PC-3 (cell line): Measurements from ENCODE around the gene LLGL2. TPM values are rescaled to one million over a fixed set of nuclear protein-coding genes. Genes with fewer than 3 reads are reported as not detected.

Experiments
- ATAC-seq: fragments of 200-7000 bp; cut with Tn5 transposase; 2 replicates; pipeline ENCODE4 v1.9.1; 2020; ENCODE audit warnings: mild to moderate bottlenecking, moderate library complexity
- BruUV-seq: library from RNA; stranded (reverse); fragments of 400-500 nt; replicated peaks from 2 replicates; lab custom pipeline; 2021; lab: Mats Ljungman, UMichigan
- CTCF ChIA-PET: fragments of 300-600 bp; sonication (Branson Sonifier 250); formaldehyde crosslinking; loops from one replicate; lab custom pipeline; 2022; ENCODE audit warnings: antibody characterized with exemption; lab: Charles Lee
- POLR2A ChIA-PET: fragments of 300-600 bp; sonication (Branson Sonifier 250); formaldehyde crosslinking; loops from one replicate; lab custom pipeline; 2022; ENCODE audit warnings: antibody characterized with exemption; ENCODE audit not compliant: unreplicated experiment; lab: Charles Lee
- DNase-seq: peaks from one replicate; pipeline ENCODE4 v3.0.0-alpha.2; 2015
- H2AFZ ChIP-seq: fragments of 300-600 bp; sonication (generic); 2 replicates; pipeline ENCODE4 v1.6.0; 2016; ENCODE audit warnings: antibody characterized with exemption, low read length
- H3F3A ChIP-seq: fragments of 300-600 bp; sonication (generic); one replicate; pipeline ENCODE4 v1.6.0; 2017; ENCODE audit warnings: antibody characterized with exemption, low read length, control low read depth, mild to moderate bottlenecking; ENCODE audit not compliant: unreplicated experiment
- H3K27ac ChIP-seq: fragments of 300-600 bp; sonication (generic); 2 replicates; pipeline ENCODE4 v1.5.1; 2016; ENCODE audit warnings: mild to moderate bottlenecking, low read length
- H3K27me3 ChIP-seq: fragments of 300-600 bp; sonication (generic); 2 replicates; pipeline ENCODE4 v1.6.1; 2016; ENCODE audit warnings: low read length, mixed read lengths
- H3K36me3 ChIP-seq: fragments of 300-600 bp; sonication (generic); 2 replicates; pipeline ENCODE4 v1.6.1; 2016; ENCODE audit warnings: low read depth, mixed run types, low read length, mixed read lengths
- H3K4me1 ChIP-seq: fragments of 300-600 bp; sonication (generic); 2 replicates; pipeline ENCODE4 v1.5.1; 2016; ENCODE audit warnings: low read length; ENCODE audit not compliant: insufficient read depth
- H3K4me2 ChIP-seq: fragments of 300-600 bp; sonication (generic); 2 replicates; pipeline ENCODE4 v1.6.0; 2016; ENCODE audit warnings: low read length
- H3K4me3 ChIP-seq: fragments of 300-600 bp; sonication (generic); 2 replicates; pipeline ENCODE4 v1.5.1; 2016; ENCODE audit warnings: mild to moderate bottlenecking, low read length, mixed read lengths
- H3K79me2 ChIP-seq: fragments of 300-600 bp; sonication (generic); 2 replicates; pipeline ENCODE4 v1.6.1; 2017; ENCODE audit warnings: low read length, mixed read lengths
- H3K9ac ChIP-seq: fragments of 300-600 bp; sonication (generic); 2 replicates; pipeline ENCODE4 v1.6.0; 2016; ENCODE audit warnings: mild to moderate bottlenecking, low read length
- H3K9me2 ChIP-seq: fragments of 300-600 bp; sonication (generic); replicated peaks from 2 replicates; pipeline ENCODE4 v1.6.1; 2016; ENCODE audit warnings: mixed run types, low read length, mixed read lengths
- H3K9me3 ChIP-seq: fragments of 300-600 bp; sonication (generic); 2 replicates; pipeline ENCODE4 v1.6.1; 2016; ENCODE audit warnings: low read length, mixed read lengths
- H4K20me1 ChIP-seq: fragments of 300-600 bp; sonication (generic); 2 replicates; pipeline ENCODE4 v1.6.1; 2016; ENCODE audit warnings: low read length, mixed read lengths
- EZH2 ChIP-seq: fragments of 300-600 bp; sonication (generic); IDR thresholded peaks from one replicate; pipeline ENCODE4 v1.6.1; 2017; ENCODE audit warnings: antibody characterized with exemption, mild to moderate bottlenecking, low read length; ENCODE audit not compliant: unreplicated experiment
- EZH2phosphoT487 ChIP-seq: fragments of 300-600 bp; sonication (generic); IDR thresholded peaks from 2 replicates; pipeline ENCODE4 v1.6.1; 2018; ENCODE audit warnings: mild to moderate bottlenecking, antibody characterized with exemption, low read length, borderline replicate concordance
- intact Hi-C: fragments of 100-400 bp; cut with micrococcal nuclease; formaldehyde crosslinking; loops from 2 replicates; pipeline ENCODE4 v1.9.0; 2023
- total RNA-seq: library from RNA; depleted of rRNA; stranded (reverse); fragments of >200 nt; gene quantifications from 2 replicates; pipeline ENCODE4 v1.2.3, GENCODE V29; 2014
- TF ChIP-seq, protein P1 (sequence below): fragments of 300-600 bp; sonication (generic); conservative IDR thresholded peaks from 2 replicates; pipeline ENCODE4 v1.5.1; 2017; ENCODE audit warnings: antibody characterized with exemption, low read depth, mild to moderate bottlenecking, low read length

Gene LLGL2
- total RNA-seq, 1 experiment from 2014 or later = 92.9 TPM

DNA sequence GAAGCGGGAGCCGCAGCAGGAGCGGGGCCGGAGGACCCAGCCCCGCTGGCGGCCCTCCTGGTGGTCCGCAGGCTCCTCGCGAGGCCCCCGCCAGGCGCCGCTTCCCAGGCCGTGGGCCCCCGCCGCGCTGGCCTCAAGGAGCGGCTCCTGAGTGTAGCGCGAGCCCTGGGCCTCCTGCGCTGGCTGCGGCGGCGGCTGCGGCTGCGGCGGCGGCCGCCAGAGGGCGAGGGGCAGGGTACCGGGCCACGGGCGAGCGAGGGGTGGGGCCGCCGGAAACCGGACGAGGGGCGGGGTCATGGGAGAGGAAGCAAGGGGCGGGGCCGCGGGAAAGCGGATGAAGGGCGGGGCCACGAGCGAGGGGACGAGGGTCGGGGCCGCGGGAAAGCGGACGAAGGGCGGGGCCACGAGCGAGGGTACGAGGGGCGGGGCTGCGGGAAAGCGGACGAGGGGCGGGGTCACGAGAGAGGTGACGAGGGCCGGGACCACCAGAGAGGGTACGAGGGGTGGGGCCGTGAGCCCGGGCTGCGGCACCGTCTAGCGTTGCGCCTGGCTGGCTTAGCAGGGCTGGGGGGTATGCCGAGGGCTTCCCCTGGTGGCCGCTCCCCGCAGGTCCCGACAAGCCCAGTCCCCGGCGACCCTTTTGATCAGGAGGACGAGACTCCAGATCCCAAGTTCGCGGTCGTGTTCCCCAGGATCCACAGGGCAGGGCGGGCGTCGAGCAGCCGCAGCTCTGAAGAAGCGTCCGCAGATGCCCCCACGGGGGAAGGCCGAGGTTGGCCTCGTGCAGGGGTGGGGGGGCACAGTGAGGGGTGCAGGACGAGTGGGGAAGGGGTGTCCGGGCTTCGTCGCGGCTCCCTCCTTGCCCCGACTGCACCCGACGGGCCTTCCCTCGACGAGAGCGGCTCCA lies 63.8 kb downstream of the LLGL2 start:
- no peaks in the 10 kb centered on the region for H3K9me2 ChIP-seq
- H3K27me3 ChIP-seq = no peaks in the 10 kb centered on the region
- H3K36me3 ChIP-seq = no peaks in the 10 kb centered on the region
- H3F3A ChIP-seq = no peaks in the 10 kb centered on the region
- DNase-seq (peak; percentile 94), ATAC-seq (peak; percentile 94)
- H2AFZ ChIP-seq = peak overlapping the region; percentile 88
- intact Hi-C loops = loop anchor here (1.0 to 10.0 kb wide), 4 partner anchors 44 to 164 kb away; partner anchors contain the start of genes CASKIN2 and SMIM5
- no peaks in the 10 kb centered on the region for H4K20me1 ChIP-seq
- no peaks in the 10 kb centered on the region for H3K9me3 ChIP-seq
- no peak for TF ChIP-seq EZH2
- TF ChIP-seq, protein P1, sequence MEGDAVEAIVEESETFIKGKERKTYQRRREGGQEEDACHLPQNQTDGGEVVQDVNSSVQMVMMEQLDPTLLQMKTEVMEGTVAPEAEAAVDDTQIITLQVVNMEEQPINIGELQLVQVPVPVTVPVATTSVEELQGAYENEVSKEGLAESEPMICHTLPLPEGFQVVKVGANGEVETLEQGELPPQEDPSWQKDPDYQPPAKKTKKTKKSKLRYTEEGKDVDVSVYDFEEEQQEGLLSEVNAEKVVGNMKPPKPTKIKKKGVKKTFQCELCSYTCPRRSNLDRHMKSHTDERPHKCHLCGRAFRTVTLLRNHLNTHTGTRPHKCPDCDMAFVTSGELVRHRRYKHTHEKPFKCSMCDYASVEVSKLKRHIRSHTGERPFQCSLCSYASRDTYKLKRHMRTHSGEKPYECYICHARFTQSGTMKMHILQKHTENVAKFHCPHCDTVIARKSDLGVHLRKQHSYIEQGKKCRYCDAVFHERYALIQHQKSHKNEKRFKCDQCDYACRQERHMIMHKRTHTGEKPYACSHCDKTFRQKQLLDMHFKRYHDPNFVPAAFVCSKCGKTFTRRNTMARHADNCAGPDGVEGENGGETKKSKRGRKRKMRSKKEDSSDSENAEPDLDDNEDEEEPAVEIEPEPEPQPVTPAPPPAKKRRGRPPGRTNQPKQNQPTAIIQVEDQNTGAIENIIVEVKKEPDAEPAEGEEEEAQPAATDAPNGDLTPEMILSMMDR = peak; percentile 69
- no peak for TF ChIP-seq EZH2phosphoT487
- H3K4me1 ChIP-seq = peaks cover 10% of the 10 kb centered on the region
- peak overlapping the region; percentile 88 for H3K4me2 ChIP-seq
- peak overlapping the region; percentile 65 for H3K4me3 ChIP-seq
- H3K79me2 ChIP-seq = no peaks in the 10 kb centered on the region
- no peak overlapping the region for H3K27ac ChIP-seq
- CTCF ChIA-PET = interaction anchor here (0.8 kb wide), 1 partner anchor 63 kb away, joined by 7 read pairs; no protein-coding TSS in a partner anchor
- POLR2A ChIA-PET = no interaction called here
- TSS peak; percentile 49 for BruUV-seq
- peak overlapping the region; percentile 36; the same call in 1 of the 2 replicates for H3K9ac ChIP-seq

DNA sequence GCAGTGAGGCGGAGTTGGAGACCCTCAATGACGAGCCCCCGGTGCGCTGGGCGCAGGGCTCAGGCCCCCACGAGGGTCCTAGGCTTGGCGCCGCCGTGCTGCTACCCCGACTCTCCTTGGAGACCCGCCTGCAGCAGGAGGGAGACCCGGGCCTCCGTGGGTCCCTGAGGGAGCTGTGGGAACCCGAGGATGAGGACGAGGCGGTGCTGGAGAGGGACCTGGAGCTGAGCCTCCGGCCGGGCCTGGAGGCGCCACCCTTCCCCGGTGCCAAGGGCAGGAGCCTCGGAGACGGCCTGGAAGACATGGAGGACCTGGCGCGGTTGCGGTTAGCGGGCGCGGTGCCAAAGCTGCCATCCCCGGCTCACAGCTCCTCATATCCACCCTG lies 64.4 kb downstream of the LLGL2 start:
- Histone ChIP-seq H3K9me3 (no peaks in the 10 kb centered on the region), H3K27me3 (no peaks in the 10 kb centered on the region), H3K79me2 (no peaks in the 10 kb centered on the region), H3K36me3 (no peaks in the 10 kb centered on the region), H4K20me1 (no peaks in the 10 kb centered on the region), H3K4me3 (peak overlapping the region; percentile 65; the same call in 1 of the 2 replicates), H2AFZ (peak overlapping the region; percentile 88), H3K9me2 (no peaks in the 10 kb centered on the region), H3K4me2 (peak overlapping the region; percentile 88), H3K27ac (no peak overlapping the region), H3K9ac (peak overlapping the region; percentile 36; the same call in 1 of the 2 replicates), H3F3A (no peaks in the 10 kb centered on the region), H3K4me1 (peaks cover 10% of the 10 kb centered on the region)
- POLR2A ChIA-PET = no interaction called here
- DNase-seq = no peak
- BruUV-seq = no TSS peak
- CTCF ChIA-PET = interaction anchor here (0.8 kb wide), 1 partner anchor 63 kb away, joined by 7 read pairs; no protein-coding TSS in a partner anchor
- ATAC-seq = no peak
- TF ChIP-seq, protein P1 = no peak
- no peak for TF ChIP-seq EZH2phosphoT487
- no peak for TF ChIP-seq EZH2
- intact Hi-C loops = loop anchor here (1.0 to 10.0 kb wide), 4 partner anchors 43 to 165 kb away; partner anchors contain the start of genes CASKIN2 and SMIM5
